Suppressor macrophage (primary cell): ENCODE data around the gene APOBEC3B.

Source experiments
- DNase-seq, 4 experiments: peaks; one replicate each; pipeline ENCODE4 v3.0.0-alpha.2; 2020 to 2022
- total RNA-seq, 17 experiments: gene quantifications; one replicate each; lab custom pipeline; 2026; ENCODE audit warnings: mixed read lengths in 6 of 17, inconsistent platforms in 3 of 17; lab: John Stamatoyannopoulos, UW

Gene APOBEC3B
- 1.3 to 14.3 (median 6.7) reads per million in 17 experiments for total RNA-seq

GRCh38 chr22:38981992-38982927 is at the start of gene APOBEC3B:
APOBEC3B (plus strand) TSS chr22:38982347; CDS start chr22:38982454, 107 bp downstream.
- DNase-seq: peak; percentile 94 to 98 (median 96)

- DNase-seq: no peak
Measured at GRCh38 chr22:38935023-38935422, 47.1 kb upstream of the APOBEC3B start.

GRCh38 chr22:38935616-38936015 is 46.5 kb upstream of the APOBEC3B start:
- no peak for DNase-seq

GRCh38 chr22:38936562-38936961 is 45.6 kb upstream of the APOBEC3B start:
- DNase-seq: no peak

GRCh38 chr22:38937036-38937435 is 45.1 kb upstream of the APOBEC3B start:
- no peak for DNase-seq

GRCh38 chr22:38937541-38937940 is 44.6 kb upstream of the APOBEC3B start:
- no peak for DNase-seq

GRCh38 chr22:38938221-38938620 is 43.9 kb upstream of the APOBEC3B start:
- DNase-seq: no peak

- DNase-seq: no peak
Measured at GRCh38 chr22:38938925-38939324, 43.2 kb upstream of the APOBEC3B start.

GRCh38 chr22:38940811-38941384 is 41.2 kb upstream of the APOBEC3B start:
- peak in 1 of 4 experiments; percentile 19 for DNase-seq

- peak; percentile 93 to 98 (median 95) for DNase-seq
Measured at GRCh38 chr22:38941488-38941987, 40.6 kb upstream of the APOBEC3B start.

- DNase-seq: no peak
Measured at GRCh38 chr22:38942702-38943101, 39.4 kb upstream of the APOBEC3B start.

GRCh38 chr22:38943201-38943600 is 38.9 kb upstream of the APOBEC3B start:
- DNase-seq: peak in 3 of 4 experiments; percentile 48 to 61 (median 59)

GRCh38 chr22:38943882-38944281 is 38.3 kb upstream of the APOBEC3B start:
- DNase-seq: no peak

- DNase-seq: no peak
Measured at GRCh38 chr22:38944653-38945052, 37.5 kb upstream of the APOBEC3B start.

- peak in 1 of 4 experiments; percentile 48 for DNase-seq
Measured at GRCh38 chr22:38945706-38946338, 36.3 kb upstream of the APOBEC3B start.

- DNase-seq: no peak
Measured at GRCh38 chr22:38946771-38947170, 35.4 kb upstream of the APOBEC3B start.

- DNase-seq: peak; percentile 62 to 81 (median 72)
Measured at GRCh38 chr22:38947321-38948140, 34.6 kb upstream of the APOBEC3B start.

- DNase-seq: no peak
Measured at GRCh38 chr22:38948181-38948940, 33.8 kb upstream of the APOBEC3B start.

GRCh38 chr22:38949889-38950405 is 32.2 kb upstream of the APOBEC3B start:
- no peak for DNase-seq

- DNase-seq: no peak
Measured at GRCh38 chr22:38950527-38951295, 31.4 kb upstream of the APOBEC3B start.
